ENCODE data around the gene CAMKK1.

CAMKK1 gene

GRCh38 chr17:3877220-3877619 lies 15.6 kb downstream of the CAMKK1 start:
- TF ChIP-seq CTCF (IDR thresholded peaks at IDR 0.05; ENCODE audit: borderline replicate concordance, control extremely low read depth, extremely low read depth, insufficient read depth, missing control alignments): no peak

GRCh38 chr17:3875317-3875716 lies 17.5 kb downstream of the CAMKK1 start:
- no peak for DNase-seq (ENCODE audit: low spot score)
- in situ Hi-C loops (cut with MboI; ENCODE audit: low sequenced_read_pairs, unreplicated experiment): no loop called here
- no peak for TF ChIP-seq CTCF (IDR thresholded peaks at IDR 0.05; ENCODE audit: borderline replicate concordance, control extremely low read depth, extremely low read depth, insufficient read depth, missing control alignments)

More at GRCh38 chr17:3877220-3877619, 15.6 kb downstream of the CAMKK1 start:
- in situ Hi-C loops (cut with MboI; ENCODE audit: low sequenced_read_pairs, unreplicated experiment): no loop called here
- DNase-seq (ENCODE audit: low spot score): no peak

- in situ Hi-C loops (cut with MboI; ENCODE audit: low sequenced_read_pairs, unreplicated experiment): no loop called here
- DNase-seq (ENCODE audit: low spot score): no peak
- no peak for TF ChIP-seq CTCF (IDR thresholded peaks at IDR 0.05; ENCODE audit: borderline replicate concordance, control extremely low read depth, extremely low read depth, insufficient read depth, missing control alignments)
These were observed 19.0 kb downstream of the CAMKK1 start for GRCh38 chr17:3873862-3874261.

DNA sequence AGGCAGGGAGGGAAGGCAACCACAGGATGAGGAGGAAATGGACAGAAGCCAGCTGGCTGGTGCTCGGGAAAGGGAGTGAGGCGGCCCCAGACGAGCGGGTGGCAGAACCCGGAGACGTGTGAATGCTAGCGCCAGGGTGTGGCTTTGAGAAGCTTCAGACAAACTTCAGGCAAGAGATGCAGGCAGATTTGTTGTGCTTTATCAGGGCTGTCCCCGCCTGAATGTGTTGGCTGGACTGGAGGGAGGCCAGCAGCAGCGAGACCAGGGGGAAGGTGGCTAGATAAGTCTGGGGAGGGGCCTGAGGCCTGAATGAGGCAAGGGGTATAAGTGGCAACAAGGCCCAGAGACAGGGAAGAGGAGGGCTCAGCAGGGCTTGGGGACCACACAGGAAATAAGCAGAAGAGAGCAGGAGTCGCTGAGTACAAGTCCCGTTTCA lies 22.0 kb downstream of the CAMKK1 start:
- in situ Hi-C loops (cut with MboI; ENCODE audit: low sequenced_read_pairs, unreplicated experiment): no loop called here
- DNase-seq (ENCODE audit: low spot score): peak; percentile 68
- TF ChIP-seq CTCF (IDR thresholded peaks at IDR 0.05; ENCODE audit: borderline replicate concordance, control extremely low read depth, extremely low read depth, insufficient read depth, missing control alignments): no peak

DNA sequence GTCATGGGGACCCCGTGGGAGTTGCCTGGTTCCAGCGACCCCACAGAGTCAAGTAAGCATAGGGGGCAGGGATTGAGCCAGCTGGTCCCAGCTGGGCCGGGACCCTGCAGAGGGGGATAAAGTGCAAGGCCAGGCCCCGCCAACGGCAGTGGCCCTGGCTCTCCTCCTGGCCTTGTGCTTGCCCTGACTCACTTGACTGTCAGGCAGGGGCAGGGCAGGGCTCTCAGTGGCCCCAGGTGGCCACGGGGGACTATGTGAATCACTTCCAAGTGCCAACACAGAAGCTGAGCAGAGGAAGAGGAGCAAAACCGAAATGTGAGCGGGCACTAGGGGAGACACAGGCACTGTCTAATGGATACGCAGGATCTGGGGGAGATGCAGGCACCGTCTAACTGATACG lies 25.2 kb downstream of the CAMKK1 start:
- DNase-seq (ENCODE audit: low spot score): no peak
- in situ Hi-C loops (cut with MboI; ENCODE audit: low sequenced_read_pairs, unreplicated experiment): no loop called here
- no peak for TF ChIP-seq CTCF (IDR thresholded peaks at IDR 0.05; ENCODE audit: borderline replicate concordance, control extremely low read depth, extremely low read depth, insufficient read depth, missing control alignments)

- in situ Hi-C loops (cut with MboI; ENCODE audit: low sequenced_read_pairs, unreplicated experiment): no loop called here
These were observed 25.7 kb downstream of the CAMKK1 start for GRCh38 chr17:3867106-3867505.

More at GRCh38 chr17:3867106-3867505, 25.7 kb downstream of the CAMKK1 start:
- no peak for DNase-seq (ENCODE audit: low spot score)
- no peak for TF ChIP-seq CTCF (IDR thresholded peaks at IDR 0.05; ENCODE audit: borderline replicate concordance, control extremely low read depth, extremely low read depth, insufficient read depth, missing control alignments)

Measured in GM13976 (cell line).